Activated naive CD4-positive, alpha-beta T cell treated with Interleukin-2 at 50 U/mL for 16 hours (primary cell): ENCODE data around the gene MTERF4.

Experiments used
- DNase-seq: peaks from one replicate; pipeline ENCODE4 v3.0.0-alpha.2; 2020

Gene MTERF4

GRCh38 chr2:241102239-241102803 lies at the start of gene MTERF4:
MTERF4 (minus strand) TSS chr2:241102287; CDS start chr2:241102273, 14 bp downstream.
- DNase-seq, result peak; percentile 90

DNA sequence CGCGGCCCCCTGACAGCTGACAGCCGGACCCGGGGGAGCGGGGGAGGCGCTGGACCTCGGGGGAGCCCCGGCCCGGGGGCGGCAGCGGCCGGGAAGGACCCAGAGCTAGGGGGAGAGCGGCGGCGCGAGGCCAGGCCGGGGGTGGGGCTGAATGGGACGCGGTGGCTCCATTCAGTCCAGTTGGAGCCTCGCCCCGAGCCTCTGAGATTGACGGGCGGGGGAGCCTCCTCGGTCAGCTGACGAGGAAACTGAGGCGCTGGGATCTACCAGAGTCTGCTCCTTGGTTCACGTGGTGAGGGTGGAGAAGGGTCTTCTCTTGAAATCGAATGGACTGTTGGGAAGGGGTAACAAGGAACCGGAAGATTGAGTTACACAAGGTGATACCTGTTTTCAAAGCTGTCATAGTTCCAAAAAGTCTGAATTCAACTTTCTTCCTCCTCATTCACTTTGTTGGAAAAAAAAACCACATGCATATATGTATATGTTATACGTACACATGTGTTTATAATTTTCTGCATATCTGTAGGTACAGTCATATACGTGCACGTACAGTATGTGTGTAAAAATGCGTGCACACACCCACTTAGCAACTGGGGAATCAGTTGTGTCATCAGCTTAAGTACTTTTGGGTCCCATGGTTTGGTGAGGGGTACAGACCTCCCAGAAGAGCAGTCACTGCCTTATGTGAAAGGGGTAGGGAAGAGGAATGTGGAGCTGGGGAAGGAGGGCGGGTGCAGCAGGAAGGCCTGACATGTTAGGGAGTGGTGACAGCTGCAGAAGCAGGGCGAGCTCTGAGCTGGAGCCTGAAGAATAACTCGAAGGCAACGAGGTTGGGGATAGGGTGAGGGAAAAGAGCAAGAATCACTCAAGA lies 48.8 kb upstream of the MTERF4 start:
- DNase-seq, result no peak

DNA sequence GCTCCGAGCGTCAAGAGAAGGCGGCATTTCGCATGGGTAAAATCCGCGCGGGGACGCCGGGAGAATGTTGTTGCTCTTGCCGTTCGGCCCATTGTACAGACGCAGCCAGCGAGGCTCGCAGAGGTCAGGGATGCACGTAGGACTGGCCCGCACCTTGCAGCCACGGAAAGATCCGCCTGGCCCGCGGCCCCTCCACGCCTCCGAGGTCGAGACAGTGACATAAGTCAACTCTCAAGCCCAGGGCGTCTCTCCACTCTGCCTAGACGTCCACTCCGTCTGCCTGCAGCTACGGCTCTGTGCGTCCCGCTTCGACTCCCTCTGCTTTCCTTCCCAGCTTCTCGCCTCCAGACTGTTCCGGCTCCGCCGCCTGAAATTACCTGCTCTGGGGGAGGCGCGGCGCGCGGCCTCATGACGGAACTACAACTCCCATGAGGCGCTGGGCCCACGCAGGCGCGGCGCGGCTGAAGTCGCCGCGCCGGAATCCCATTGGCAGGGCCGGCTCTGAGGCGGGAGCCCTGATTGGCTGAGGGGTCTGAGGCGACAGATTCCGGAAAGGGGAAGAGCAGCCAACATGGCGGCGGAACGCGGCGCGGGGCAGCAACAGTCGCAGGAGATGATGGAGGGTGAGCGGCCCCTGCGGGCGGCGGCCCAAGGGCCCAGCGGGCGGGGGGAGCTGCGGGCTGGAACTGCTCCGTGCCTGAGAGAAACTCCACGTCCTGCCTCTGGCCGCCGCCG lies 48.0 kb upstream of the MTERF4 start, which contains the start of gene PPP1R7:
TSS of gene PPP1R7 (plus strand) at position 543 of the 735 bp plus-strand sequence. CDS start at position 572, 29 bp downstream.
- peak; percentile 95 for DNase-seq

- no peak for DNase-seq
Observed at GRCh38 chr2:241149675-241149924, 47.5 kb upstream of the MTERF4 start.

GRCh38 chr2:241148891-241149674 lies 47.0 kb upstream of the MTERF4 start, which contains the start of gene PASK:
PASK (minus strand) TSS chr2:241149472; CDS start chr2:241143032, 6,440 bp downstream.
- peak; percentile 94 for DNase-seq

DNA sequence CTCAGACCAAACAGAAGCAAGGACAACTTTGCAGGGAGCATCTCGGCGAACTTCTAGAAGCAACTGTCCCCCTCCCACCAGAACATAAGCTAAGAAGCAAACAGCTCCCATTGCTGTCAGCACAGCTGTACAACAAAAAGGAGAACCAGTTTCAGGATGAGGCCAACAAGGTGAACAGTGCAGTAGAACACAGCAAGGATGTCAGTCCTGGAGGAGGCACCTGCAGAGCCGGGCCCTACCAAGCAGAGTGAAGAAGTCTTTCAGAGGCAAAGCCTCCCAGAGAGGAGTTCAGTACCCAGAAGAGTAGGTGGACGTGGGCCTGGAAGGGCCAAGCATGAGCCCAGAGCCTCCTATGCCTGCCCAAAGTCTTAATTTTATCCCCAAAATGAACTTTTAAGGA lies 46.2 kb upstream of the MTERF4 start:
- DNase-seq, result no peak

GRCh38 chr2:241147336-241147735 lies 45.2 kb upstream of the MTERF4 start:
- DNase-seq, result no peak

DNA sequence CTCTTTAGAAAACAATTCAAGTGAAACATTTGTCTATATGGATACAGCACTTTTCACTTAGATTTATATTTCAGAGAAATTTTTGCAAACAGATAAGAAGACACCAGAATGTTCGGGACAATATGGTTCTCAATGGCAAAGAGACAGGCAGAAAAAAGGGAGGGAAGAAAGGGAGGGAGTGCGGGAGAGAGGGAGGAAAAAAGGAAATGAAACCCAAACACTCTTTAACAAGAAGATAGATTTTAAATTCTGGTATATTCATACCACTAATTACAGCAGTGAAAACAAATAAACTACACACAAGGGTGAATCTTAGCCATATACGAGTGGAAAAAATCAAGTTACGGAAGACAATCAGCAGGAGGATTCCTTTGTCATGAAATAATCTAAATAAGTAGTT lies 44.2 kb upstream of the MTERF4 start:
- no peak for DNase-seq

- DNase-seq, result no peak
Observed at GRCh38 chr2:241142593-241142992, 40.5 kb upstream of the MTERF4 start.

DNA sequence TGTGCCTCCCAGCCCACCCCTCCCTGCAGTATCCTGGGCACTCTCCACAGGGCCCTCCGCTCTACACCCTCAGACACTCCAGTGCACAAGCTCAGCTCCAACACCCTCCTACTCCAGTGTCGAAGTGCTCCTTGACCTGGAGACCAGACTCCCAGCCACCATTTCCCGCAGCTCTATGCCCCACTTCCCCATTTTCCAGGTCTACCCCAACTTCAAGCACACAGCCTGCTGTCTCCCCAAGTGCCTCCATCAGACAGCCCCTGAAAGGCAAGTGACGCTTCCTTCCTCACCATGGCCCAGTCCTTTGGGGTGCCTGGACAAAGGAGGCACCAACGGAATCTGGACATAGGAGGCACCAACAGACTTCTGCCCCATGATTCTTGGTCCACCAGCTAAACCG lies 40.0 kb upstream of the MTERF4 start:
- no peak for DNase-seq

GRCh38 chr2:241141214-241141770 lies 39.2 kb upstream of the MTERF4 start:
- no peak for DNase-seq

- DNase-seq, result no peak
Observed at GRCh38 chr2:241140445-241140840, 38.4 kb upstream of the MTERF4 start.

- no peak for DNase-seq
Observed at GRCh38 chr2:241139531-241140444, 37.7 kb upstream of the MTERF4 start.

GRCh38 chr2:241138471-241138870 lies 36.4 kb upstream of the MTERF4 start:
- no peak for DNase-seq

- DNase-seq, result no peak
Observed at GRCh38 chr2:241137276-241138190, 35.4 kb upstream of the MTERF4 start.

DNA sequence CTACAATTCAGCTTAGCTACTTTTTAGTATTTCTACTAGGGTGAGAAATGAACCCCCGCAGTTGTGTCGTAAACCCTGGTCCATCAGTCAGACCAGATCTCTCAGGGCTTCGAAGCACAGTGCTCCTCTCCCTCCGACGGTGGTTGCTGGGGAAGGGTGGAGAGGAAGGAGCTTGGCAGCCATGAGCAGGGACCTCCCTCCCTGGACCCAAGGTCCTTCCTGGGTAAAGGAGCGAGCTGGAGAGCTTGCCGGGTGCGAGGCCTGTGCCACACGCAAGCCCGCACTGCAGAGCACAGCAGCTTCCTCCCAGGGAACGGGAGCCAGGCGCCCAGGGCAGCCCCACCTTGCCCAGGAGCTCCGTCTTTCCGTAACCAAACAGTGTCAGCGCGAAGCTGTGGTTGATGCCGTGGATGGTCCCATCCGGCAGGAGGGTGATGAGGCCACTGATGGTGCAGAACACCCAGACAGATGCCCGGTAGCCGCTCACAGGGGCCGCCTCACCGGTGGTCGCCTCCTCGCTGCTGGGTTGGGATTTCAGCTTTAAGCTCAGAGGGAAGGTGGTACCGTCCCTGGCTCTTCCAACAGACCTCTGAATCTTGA lies 34.7 kb upstream of the MTERF4 start:
- no peak for DNase-seq

DNA sequence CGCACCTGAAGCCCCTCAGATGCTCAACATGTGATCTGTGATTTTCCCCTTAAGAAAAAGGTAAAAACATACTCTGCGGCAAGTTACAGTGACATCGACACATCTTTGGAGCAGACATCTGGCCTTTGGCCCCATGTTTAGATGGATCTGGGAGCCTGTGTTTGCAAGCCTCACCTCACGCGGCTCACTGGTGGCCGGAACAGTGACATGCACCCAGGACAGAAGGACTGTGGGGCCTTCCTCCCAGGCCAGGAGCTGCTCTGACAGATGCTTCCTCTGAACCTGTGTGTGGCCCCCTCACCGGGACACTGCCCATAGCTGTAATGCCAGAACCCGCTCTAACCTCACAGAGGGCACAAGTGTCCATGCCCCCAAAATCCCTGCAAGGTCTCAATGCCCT lies 34.1 kb upstream of the MTERF4 start:
- no peak for DNase-seq

DNA sequence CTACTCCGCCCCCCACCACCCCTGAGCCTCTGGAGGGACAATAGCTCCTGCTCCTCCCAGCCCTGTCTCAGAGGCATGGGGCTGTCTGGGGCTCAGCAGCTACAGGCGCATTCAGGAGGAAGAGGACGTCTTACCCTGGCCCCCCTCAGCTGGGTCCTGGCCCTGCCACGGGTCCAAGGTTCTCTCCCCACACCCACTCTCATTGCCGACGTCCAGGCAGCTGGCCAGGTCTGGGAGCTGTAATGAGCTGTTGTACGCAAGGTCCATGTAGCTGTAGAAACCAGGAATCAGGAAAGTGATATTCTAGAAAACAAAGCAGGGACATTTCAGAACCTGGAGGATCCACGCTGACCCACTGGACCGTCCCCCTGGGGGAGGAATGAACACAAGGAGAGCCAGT lies 33.6 kb upstream of the MTERF4 start:
- DNase-seq, result no peak

- DNase-seq, result no peak
Observed at GRCh38 chr2:241134711-241135110, 32.6 kb upstream of the MTERF4 start.

- no peak for DNase-seq
Observed at GRCh38 chr2:241133436-241133820, 31.3 kb upstream of the MTERF4 start.
